Glutamatergic neuron (in vitro differentiated cells): ENCODE results near the gene DUSP19. TPM values are rescaled to one million over a fixed set of nuclear protein-coding genes. Genes with fewer than 3 reads are reported as not detected.

Source experiments
- DNase-seq: peaks from one replicate; pipeline ENCODE4 v3.0.0; 2022
- H3K27ac Mint-ChIP-seq: one replicate; pipeline ENCODE4 v1.8.0; 2020; ENCODE audit warnings: mild to moderate bottlenecking, mixed read lengths, inconsistent platforms; ENCODE audit not compliant: unreplicated experiment
- H3K27me3 Mint-ChIP-seq: one replicate; pipeline ENCODE4 v1.8.0; 2020; ENCODE audit warnings: mild to moderate bottlenecking, moderate library complexity, mixed read lengths, inconsistent platforms; ENCODE audit not compliant: unreplicated experiment
- H3K36me3 Mint-ChIP-seq: one replicate; pipeline ENCODE4 v1.8.0; 2020; ENCODE audit warnings: mild to moderate bottlenecking, mixed read lengths, inconsistent platforms; ENCODE audit not compliant: unreplicated experiment
- H3K4me1 Mint-ChIP-seq: one replicate; pipeline ENCODE4 v1.8.0; 2020; ENCODE audit warnings: mild to moderate bottlenecking, low read depth, mixed read lengths, inconsistent platforms; ENCODE audit not compliant: unreplicated experiment
- H3K4me3 Mint-ChIP-seq: one replicate; pipeline ENCODE4 v1.8.0; 2020; ENCODE audit warnings: mild to moderate bottlenecking, mixed read lengths, inconsistent platforms; ENCODE audit not compliant: unreplicated experiment
- H3K9me3 Mint-ChIP-seq: one replicate; pipeline ENCODE4 v1.8.0; 2020; ENCODE audit warnings: mild to moderate bottlenecking, moderate library complexity, mixed read lengths, inconsistent platforms; ENCODE audit not compliant: unreplicated experiment
- CTCF ChIP-seq: fragments of 200-600 bp; sonication (generic); IDR thresholded peaks from one replicate; pipeline ENCODE4 v1.5.0; 2021; ENCODE audit not compliant: partially characterized antibody, unreplicated experiment
- total RNA-seq: library from RNA; stranded (reverse); fragmentation: NEBNext Ultra II Directional; extraction: Animal tissue kit (Norgen Biotek cat#: 25700); gene quantifications from one replicate; pipeline ENCODE4 v1.2.1, GENCODE V29; 2021; ENCODE audit not compliant: unreplicated experiment

The DUSP19 gene
- total RNA-seq, 1 donor from 2014 or later, result 1.6 TPM

GRCh38 chr2:183049420-183049819, 29.1 kb upstream of the DUSP19 start:
- H3K9me3 Mint-ChIP-seq, result peaks cover 4% of the 10 kb centered on the region
- no peak overlapping the region for H3K27ac Mint-ChIP-seq
- H3K27me3 Mint-ChIP-seq, result peaks cover 2% of the 10 kb centered on the region
- H3K36me3 Mint-ChIP-seq, result no peaks in the 10 kb centered on the region
- no peaks in the 10 kb centered on the region for H3K4me1 Mint-ChIP-seq
- no peak for DNase-seq
- no peak overlapping the region for H3K4me3 Mint-ChIP-seq
- no peak for TF ChIP-seq CTCF

DNA sequence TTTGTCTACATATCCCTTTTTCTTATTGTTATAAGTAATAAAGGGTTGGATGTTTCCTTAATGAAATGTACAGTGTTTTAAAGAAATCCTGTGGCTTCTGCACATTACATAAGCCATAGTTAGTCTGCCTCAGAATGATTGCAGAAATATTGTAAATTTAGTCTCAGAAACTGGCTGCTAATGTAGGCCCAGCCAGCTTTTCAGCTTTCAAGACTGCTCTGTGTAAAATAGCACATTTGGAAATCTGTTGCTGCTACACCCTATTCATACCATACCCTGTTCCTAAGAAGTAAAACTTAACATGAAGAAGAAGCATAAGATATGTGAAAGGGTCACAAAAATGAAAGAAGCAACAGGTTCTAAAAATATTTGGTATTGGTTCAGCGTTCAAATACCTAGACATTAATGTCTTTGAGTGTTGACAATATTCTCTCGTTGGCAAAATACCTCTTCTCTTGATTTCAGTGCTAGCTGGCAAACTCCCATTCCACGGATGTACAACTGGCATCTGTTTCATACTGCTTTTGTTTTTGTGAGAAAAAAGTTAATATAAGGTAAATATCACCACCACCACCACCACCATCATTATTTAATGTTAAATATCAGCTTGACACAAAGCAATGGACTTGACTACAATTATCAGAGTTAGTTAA, 21.1 kb upstream of the DUSP19 start:
- peaks cover 3% of the 10 kb centered on the region for H3K27me3 Mint-ChIP-seq
- DNase-seq, result no peak
- no peak overlapping the region for H3K4me3 Mint-ChIP-seq
- no peak for TF ChIP-seq CTCF
- H3K27ac Mint-ChIP-seq, result no peak overlapping the region
- H3K4me1 Mint-ChIP-seq, result no peaks in the 10 kb centered on the region
- H3K36me3 Mint-ChIP-seq, result no peaks in the 10 kb centered on the region
- H3K9me3 Mint-ChIP-seq, result no peaks in the 10 kb centered on the region

DNA sequence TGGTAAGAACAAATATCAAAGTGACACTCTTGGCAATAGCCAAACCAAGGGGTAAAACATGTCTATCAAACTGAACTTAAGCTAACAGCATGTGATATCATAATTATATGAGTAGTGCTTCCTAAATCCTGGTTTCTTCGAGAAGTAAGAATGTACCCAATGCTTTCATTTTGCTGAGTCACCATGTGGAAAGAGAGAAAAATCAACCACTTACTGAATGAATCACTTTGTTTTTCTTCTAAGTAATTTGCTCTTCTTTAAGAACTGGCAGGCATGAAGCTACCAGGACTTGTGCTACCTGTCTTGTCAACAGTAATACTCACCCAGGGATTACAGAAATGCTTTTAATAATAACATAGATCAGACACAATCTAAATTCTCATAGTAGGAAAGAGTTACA, 19.0 kb upstream of the DUSP19 start:
- Mint-ChIP-seq H3K9me3 (no peaks in the 10 kb centered on the region), H3K36me3 (no peaks in the 10 kb centered on the region), H3K4me3 (no peak overlapping the region), H3K27ac (no peak overlapping the region), H3K27me3 (peaks cover 3% of the 10 kb centered on the region), H3K4me1 (no peaks in the 10 kb centered on the region)
- no peak for DNase-seq
- TF ChIP-seq CTCF, result no peak

- no peaks in the 10 kb centered on the region for H3K4me1 Mint-ChIP-seq
- no peak overlapping the region for H3K4me3 Mint-ChIP-seq
- no peak overlapping the region for H3K27ac Mint-ChIP-seq
- no peak for DNase-seq
- no peak for TF ChIP-seq CTCF
- no peaks in the 10 kb centered on the region for H3K36me3 Mint-ChIP-seq
- H3K9me3 Mint-ChIP-seq, result no peaks in the 10 kb centered on the region
- H3K27me3 Mint-ChIP-seq, result peaks cover 3% of the 10 kb centered on the region
Measured at GRCh38 chr2:183060571-183061231, 17.8 kb upstream of the DUSP19 start.

DNA sequence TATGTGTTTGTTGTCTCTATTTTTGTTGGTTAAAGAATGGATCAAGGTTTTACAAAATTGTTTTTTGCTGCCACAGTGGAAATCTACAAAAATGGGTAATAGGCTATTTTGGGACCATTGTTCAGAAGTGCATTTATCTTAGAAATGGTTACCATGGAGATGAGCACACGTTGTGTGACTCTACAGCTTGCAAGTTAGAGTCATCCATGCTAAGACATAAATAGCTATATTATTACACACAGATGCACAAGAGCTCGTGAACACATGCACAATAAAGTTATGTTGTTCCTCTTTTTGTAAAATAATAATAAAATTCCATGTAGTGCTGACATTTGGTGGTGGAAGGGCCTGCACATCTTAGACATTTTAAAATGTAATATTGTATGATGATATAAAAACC, 15.5 kb upstream of the DUSP19 start:
- Mint-ChIP-seq H3K4me1 (no peaks in the 10 kb centered on the region), H3K36me3 (no peaks in the 10 kb centered on the region), H3K27ac (no peak overlapping the region), H3K27me3 (peaks cover 3% of the 10 kb centered on the region), H3K9me3 (no peaks in the 10 kb centered on the region), H3K4me3 (no peak overlapping the region)
- no peak for DNase-seq
- no peak for TF ChIP-seq CTCF
